Mucosa of descending colon (tissue), 3 donors: ENCODE results near the gene ERBB4. TPM values are rescaled to one million over a fixed set of nuclear protein-coding genes. Genes with fewer than 3 reads are reported as not detected.

Experiments used
- ATAC-seq: fragments of 200-7000 bp; cut with Tn5 transposase; one replicate; pipeline ENCODE4 v1.9.1; 2020; ENCODE audit warnings: mild to moderate bottlenecking, moderate library complexity
- DNase-seq, 3 donors: peaks; one replicate each; pipeline ENCODE4 v3.0.0-alpha.2; 2020
- H3K36me3 ChIP-seq: fragments of 200-600 bp; one replicate; pipeline ENCODE4 v1.8.0; 2021; ENCODE audit warnings: low read depth, mild to moderate bottlenecking
- H3K4me1 ChIP-seq: fragments of 200-600 bp; one replicate; pipeline ENCODE4 v1.8.0; 2021; ENCODE audit warnings: low read depth, mild to moderate bottlenecking
- H3K4me3 ChIP-seq: fragments of 200-600 bp; one replicate; pipeline ENCODE4 v1.8.0; 2021; ENCODE audit warnings: mild to moderate bottlenecking
- H3K9me3 ChIP-seq: fragments of 200-600 bp; one replicate; pipeline ENCODE4 v1.8.0; 2021; ENCODE audit warnings: mild to moderate bottlenecking
- CTCF ChIP-seq: fragments of 200-600 bp; IDR thresholded peaks from one replicate; pipeline ENCODE4 v1.8.0; 2022; ENCODE audit warnings: antibody characterized with exemption, mild to moderate bottlenecking
- intact Hi-C, 2 donors: fragments of 100-400 bp; cut with DNase I in 1 of 2; cut with micrococcal nuclease in 1 of 2; formaldehyde crosslinking; loops; one replicate each; pipeline versions ENCODE4 v1.11.0 to v1.11.1; 2022; cut with DNase I, micrococcal nuclease
- total RNA-seq, 3 donors: library from RNA; stranded (reverse); fragmentation: NEBNext Ultra II Directional in 2 of 3; extraction: Animal tissue kit (Norgen Biotek cat#: 25700) in 2 of 3; gene quantifications; one replicate each; pipeline versions ENCODE4 v1.2.1 to v1.2.4, GENCODE V29; 2021 to 2023
- donor health status: DM: no; HTN: no; CAD: no; lungs with moderate emphysema.
- donor health status: DM: no; HTN: no; CAD: no.
- donor health status: DM: no; HTN: yes; CAD: no.

The ERBB4 gene
- total RNA-seq, 3 donors from 2014 or later, result 0.05 to 0.25 TPM; not detected in 1

- no peak for TF ChIP-seq CTCF
- intact Hi-C loops, result no loop called here
- Histone ChIP-seq H3K36me3 (no peaks in the 10 kb centered on the region), H3K4me1 (no peaks in the 10 kb centered on the region), H3K9me3 (no peaks in the 10 kb centered on the region), H3K4me3 (no peak overlapping the region)
- no peak for DNase-seq
- no peak for ATAC-seq
These were observed 1059.0 kb downstream of the ERBB4 start for GRCh38 chr2:211479536-211480150.

GRCh38 chr2:211477537-211478275 is 1060.9 kb downstream of the ERBB4 start:
- Histone ChIP-seq H3K9me3 (no peaks in the 10 kb centered on the region), H3K4me1 (no peaks in the 10 kb centered on the region), H3K36me3 (no peaks in the 10 kb centered on the region), H3K4me3 (no peak overlapping the region)
- intact Hi-C loops, result no loop called here
- DNase-seq, result no peak
- ATAC-seq, result no peak
- TF ChIP-seq CTCF, result no peak

GRCh38 chr2:211473116-211473515 is 1065.5 kb downstream of the ERBB4 start:
- H3K4me3 ChIP-seq, result no peak overlapping the region
- H3K9me3 ChIP-seq, result no peaks in the 10 kb centered on the region
- no peaks in the 10 kb centered on the region for H3K4me1 ChIP-seq
- intact Hi-C loops, result no loop called here
- DNase-seq, result no peak
- no peak for TF ChIP-seq CTCF
- no peaks in the 10 kb centered on the region for H3K36me3 ChIP-seq
- no peak for ATAC-seq

- no peaks in the 10 kb centered on the region for H3K36me3 ChIP-seq
- H3K4me1 ChIP-seq, result no peaks in the 10 kb centered on the region
- H3K9me3 ChIP-seq, result no peaks in the 10 kb centered on the region
- intact Hi-C loops, result no loop called here
- no peak for TF ChIP-seq CTCF
- no peak overlapping the region for H3K4me3 ChIP-seq
- ATAC-seq, result no peak
- no peak for DNase-seq
These were observed 1068.9 kb downstream of the ERBB4 start for GRCh38 chr2:211469664-211470059.

GRCh38 chr2:211468877-211469663 is 1069.5 kb downstream of the ERBB4 start:
- intact Hi-C loops, result no loop called here
- no peak overlapping the region for H3K4me3 ChIP-seq
- no peaks in the 10 kb centered on the region for H3K4me1 ChIP-seq
- H3K36me3 ChIP-seq, result no peaks in the 10 kb centered on the region
- ATAC-seq (no peak), DNase-seq (no peak)
- no peak for TF ChIP-seq CTCF
- no peaks in the 10 kb centered on the region for H3K9me3 ChIP-seq
